Tibial nerve (tissue), 4 donors: Measurements from ENCODE around the gene GABRG3. TPM values are rescaled to one million over a fixed set of nuclear protein-coding genes. Genes with fewer than 3 reads are reported as not detected.

Experiments used
- DNase-seq, 2 donors: peaks; one replicate each; pipeline ENCODE4 v3.0.0-alpha.2; 2019; ENCODE audit warnings: low spot score in 2 of 2
- H3K27ac ChIP-seq, 4 donors: fragments of 200-600 bp; sonication (generic) in 3 of 4; one replicate each; pipeline ENCODE4 v1.5.1; 2017 to 2019; ENCODE audit warnings: mild to moderate bottlenecking in 1 of 4
- H3K27me3 ChIP-seq, 2 donors: fragments of 200-600 bp; sonication (generic) in 1 of 2; one replicate each; pipeline versions ENCODE4 v1.5.1 to v1.6.0; 2017 to 2019
- H3K36me3 ChIP-seq, 3 donors: fragments of 200-600 bp; sonication (generic); one replicate each; pipeline ENCODE4 v1.5.1; 2018 to 2019
- H3K4me1 ChIP-seq, 4 donors: fragments of 200-600 bp; sonication (generic) in 3 of 4; one replicate each; pipeline ENCODE4 v1.5.1; 2017 to 2019
- H3K4me3 ChIP-seq, 4 donors: fragments of 200-600 bp; sonication (generic) in 3 of 4; one replicate each; pipeline ENCODE4 v1.5.1; 2017 to 2019; ENCODE audit warnings: mild to moderate bottlenecking in 1 of 4, moderate library complexity in 1 of 4
- H3K9me3 ChIP-seq, 4 donors: fragments of 200-600 bp; sonication (generic) in 3 of 4; one replicate each; pipeline ENCODE4 v1.5.1; 2017 to 2019
- CTCF ChIP-seq, 5 experiments: fragments of 200-600 bp in 3 of 5; fragments of 450-650 bp in 2 of 5; sonication (generic) in 3 of 5; IDR thresholded peaks; one replicate each; pipeline ENCODE4 v1.5.1; 2016 to 2019; ENCODE audit warnings: antibody characterized with exemption in 5 of 5, mild to moderate bottlenecking in 3 of 5, moderate library complexity in 2 of 5
- EP300 ChIP-seq, 2 donors: sonication (generic); formaldehyde crosslinking; IDR thresholded peaks; one replicate each; pipeline ENCODE4 v1.6.1; 2017; ENCODE audit warnings: antibody characterized with exemption in 2 of 2, mild to moderate bottlenecking in 1 of 2
- POLR2A ChIP-seq, 2 donors: fragments of 450-650 bp; IDR thresholded peaks; one replicate each; pipeline ENCODE4 v1.6.1; 2017; ENCODE audit warnings: antibody characterized with exemption in 2 of 2, mild to moderate bottlenecking in 2 of 2, moderate library complexity in 2 of 2
- WGBS, 2 donors: methylation state at CpG; one replicate each; pipeline ENCODE4 v1.1.5; 2018; 5-methylcytosine and 5-hydroxymethylcytosine counted together
- total RNA-seq, 4 donors: library from RNA; depleted of rRNA; stranded (reverse); fragments of >200 nt; gene quantifications; one replicate each; pipeline ENCODE4 v1.1.0, GENCODE V29; 2016

Gene GABRG3
- total RNA-seq, 4 donors from 2014 or later, result not detected

DNA sequence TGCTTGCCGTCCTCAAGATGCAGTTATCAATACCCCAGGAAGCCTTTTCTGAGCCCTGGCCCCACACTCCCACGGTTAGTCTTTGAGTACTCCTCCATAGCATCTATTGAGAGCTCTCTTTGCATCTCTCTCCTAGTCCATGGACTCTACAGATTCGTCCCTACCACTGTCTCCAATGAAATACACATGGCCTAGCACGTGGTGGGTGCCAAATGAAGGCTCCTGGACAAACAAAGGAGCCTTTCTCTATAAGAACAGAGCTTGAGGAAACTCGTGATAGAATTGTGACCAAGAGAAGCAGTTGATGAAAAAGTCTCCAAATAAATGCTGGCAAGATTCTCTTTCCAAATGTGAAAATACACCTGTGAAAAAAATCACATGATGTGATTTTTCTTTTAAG is 166.1 kb downstream of the GABRG3 start:
- H3K9me3 ChIP-seq, result no peaks in the 10 kb centered on the region
- H3K4me3 ChIP-seq, result no peak overlapping the region
- TF ChIP-seq POLR2A (IDR thresholded peaks at IDR 0.05), result no peak
- TF ChIP-seq EP300 (IDR thresholded peaks at IDR 0.05), result no peak
- WGBS, 2 donors, result 48% methylated on average over 5 of the region's 5 CpGs
- H3K36me3 ChIP-seq, result no peaks in the 10 kb centered on the region
- no peaks in the 10 kb centered on the region for H3K27me3 ChIP-seq
- no peak for DNase-seq
- no peaks in the 10 kb centered on the region for H3K4me1 ChIP-seq
- H3K27ac ChIP-seq, result no peak overlapping the region

- Histone ChIP-seq H3K9me3 (peaks cover 0 to 3% (median 0%) of the 10 kb centered on the region in 4 donors), H3K4me1 (no peaks in the 10 kb centered on the region), H3K27me3 (no peaks in the 10 kb centered on the region), H3K4me3 (no peak overlapping the region), H3K27ac (no peak overlapping the region), H3K36me3 (no peaks in the 10 kb centered on the region)
- DNase-seq, result no peak
- 100% methylated on average over 1 of the region's 1 CpG for WGBS, 2 donors
- TF ChIP-seq EP300 (IDR thresholded peaks at IDR 0.05), result no peak
- no peak for TF ChIP-seq POLR2A (IDR thresholded peaks at IDR 0.05)
- no peak for TF ChIP-seq CTCF (IDR thresholded peaks at IDR 0.05)
These were observed 194.6 kb downstream of the GABRG3 start for GRCh38 chr15:27165590-27165989.

- 60 to 66% methylated on average over 4 of the region's 4 CpGs for WGBS, 2 donors
- no peak for TF ChIP-seq CTCF (IDR thresholded peaks at IDR 0.05)
- no peak for TF ChIP-seq POLR2A (IDR thresholded peaks at IDR 0.05)
- no peak overlapping the region for H3K4me3 ChIP-seq
- no peak for DNase-seq
- peaks cover 0 to 3% (median 0%) of the 10 kb centered on the region in 4 donors for H3K9me3 ChIP-seq
- no peaks in the 10 kb centered on the region for H3K27me3 ChIP-seq
- no peak overlapping the region for H3K27ac ChIP-seq
- no peaks in the 10 kb centered on the region for H3K4me1 ChIP-seq
- H3K36me3 ChIP-seq, result no peaks in the 10 kb centered on the region
These were observed 195.9 kb downstream of the GABRG3 start for GRCh38 chr15:27166917-27167316.

- Histone ChIP-seq H3K36me3 (no peaks in the 10 kb centered on the region), H3K4me3 (no peak overlapping the region), H3K27ac (no peak overlapping the region), H3K4me1 (no peaks in the 10 kb centered on the region), H3K27me3 (no peaks in the 10 kb centered on the region), H3K9me3 (peaks cover 0 to 7% (median 0%) of the 10 kb centered on the region in 4 donors)
- 81 to 86% methylated on average over 10 of the region's 10 CpGs for WGBS, 2 donors
- TF ChIP-seq EP300 (IDR thresholded peaks at IDR 0.05) (no peak), CTCF (IDR thresholded peaks at IDR 0.05) (no peak), POLR2A (IDR thresholded peaks at IDR 0.05) (no peak)
- no peak for DNase-seq
These were observed 196.8 kb downstream of the GABRG3 start for GRCh38 chr15:27167738-27168137.

DNA sequence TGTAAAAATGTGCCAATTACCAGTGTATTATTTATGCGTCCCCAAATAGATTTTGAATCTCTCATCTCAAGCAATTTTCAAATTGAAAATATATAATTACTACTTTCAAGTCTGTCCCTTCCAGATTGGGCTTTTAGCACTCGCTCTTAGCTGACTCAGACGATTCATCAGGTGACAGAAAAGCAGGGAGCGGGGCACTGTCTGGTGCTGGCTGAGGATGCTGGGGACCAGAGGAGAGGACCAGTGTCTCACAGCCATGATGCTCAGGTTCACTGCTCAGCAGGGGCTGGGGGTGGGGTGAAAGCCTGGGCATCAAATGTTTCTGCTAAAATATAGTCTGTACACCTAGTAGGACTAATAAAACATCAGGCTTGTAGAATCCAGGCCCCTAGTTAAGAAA is 199.9 kb downstream of the GABRG3 start:
- Histone ChIP-seq H3K4me3 (no peak overlapping the region), H3K27me3 (no peaks in the 10 kb centered on the region), H3K36me3 (no peaks in the 10 kb centered on the region), H3K9me3 (peaks cover 0 to 13% (median 0%) of the 10 kb centered on the region in 4 donors), H3K27ac (no peak overlapping the region), H3K4me1 (no peaks in the 10 kb centered on the region)
- 92 to 94% methylated on average over 4 of the region's 4 CpGs for whole genome bisulfite sequencing, 2 donors
- DNase-seq, result no peak
- TF ChIP-seq POLR2A (IDR thresholded peaks at IDR 0.05) (no peak), CTCF (IDR thresholded peaks at IDR 0.05) (no peak), EP300 (IDR thresholded peaks at IDR 0.05) (no peak)

GRCh38 chr15:27172821-27173220 is 201.8 kb downstream of the GABRG3 start:
- no peaks in the 10 kb centered on the region for H3K27me3 ChIP-seq
- H3K27ac ChIP-seq, result no peak overlapping the region
- TF ChIP-seq CTCF (IDR thresholded peaks at IDR 0.05) (no peak), POLR2A (IDR thresholded peaks at IDR 0.05) (no peak), EP300 (IDR thresholded peaks at IDR 0.05) (no peak)
- no peak overlapping the region for H3K4me3 ChIP-seq
- WGBS, 2 donors, result 61 to 69% methylated on average over 5 of the region's 5 CpGs
- H3K9me3 ChIP-seq, result peaks cover 0 to 32% (median 0%) of the 10 kb centered on the region in 4 donors
- H3K36me3 ChIP-seq, result no peaks in the 10 kb centered on the region
- DNase-seq, result no peak
- H3K4me1 ChIP-seq, result no peaks in the 10 kb centered on the region
